ENCODE data around the gene APH1B.
A peak's percentile ranks its signal among the peaks of the same experiment; 100 is the strongest.

Gene APH1B

DNA sequence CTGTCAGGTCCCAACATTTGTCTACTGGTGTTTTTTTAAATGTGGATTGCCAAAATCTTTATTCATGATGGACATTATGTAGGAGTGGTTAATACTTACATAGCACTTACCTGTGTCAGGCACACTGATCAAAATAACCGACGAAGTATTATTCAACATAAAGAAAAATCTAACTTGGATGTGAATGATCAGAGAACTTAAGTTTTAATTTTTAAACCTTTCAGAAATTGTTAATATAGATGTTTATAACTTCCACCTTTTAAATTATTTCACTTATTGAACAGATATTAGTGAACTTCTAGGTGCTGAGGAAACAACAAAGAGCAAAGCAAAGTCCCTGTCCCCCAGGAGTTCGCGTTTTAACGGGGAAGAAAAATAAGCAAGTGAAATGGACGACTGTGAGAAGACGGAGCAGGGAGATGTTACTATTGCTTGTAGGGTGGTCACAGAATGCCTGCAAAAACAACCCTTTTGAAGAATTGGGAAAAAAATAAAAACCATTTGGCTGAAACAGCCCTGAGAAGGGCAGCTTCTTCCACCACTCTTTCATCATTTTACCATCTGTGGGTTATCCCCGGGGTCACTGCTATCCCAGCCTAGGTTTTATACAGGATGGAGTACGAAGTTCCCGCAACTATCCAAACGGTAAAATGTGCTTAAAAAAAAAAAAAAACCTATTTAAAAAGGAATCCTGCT is 915 bp upstream of the APH1B start:
- in situ Hi-C loops (cut with HindIII; ENCODE audit: low sequenced_read_pairs) = no loop called here
- peak overlapping the region; percentile 75 for H3K4me3 ChIP-seq (ENCODE audit: low read depth, low read length)
- DNase-seq (ENCODE audit: low read depth, low spot score) = no peak
- TF ChIP-seq, protein P1, sequence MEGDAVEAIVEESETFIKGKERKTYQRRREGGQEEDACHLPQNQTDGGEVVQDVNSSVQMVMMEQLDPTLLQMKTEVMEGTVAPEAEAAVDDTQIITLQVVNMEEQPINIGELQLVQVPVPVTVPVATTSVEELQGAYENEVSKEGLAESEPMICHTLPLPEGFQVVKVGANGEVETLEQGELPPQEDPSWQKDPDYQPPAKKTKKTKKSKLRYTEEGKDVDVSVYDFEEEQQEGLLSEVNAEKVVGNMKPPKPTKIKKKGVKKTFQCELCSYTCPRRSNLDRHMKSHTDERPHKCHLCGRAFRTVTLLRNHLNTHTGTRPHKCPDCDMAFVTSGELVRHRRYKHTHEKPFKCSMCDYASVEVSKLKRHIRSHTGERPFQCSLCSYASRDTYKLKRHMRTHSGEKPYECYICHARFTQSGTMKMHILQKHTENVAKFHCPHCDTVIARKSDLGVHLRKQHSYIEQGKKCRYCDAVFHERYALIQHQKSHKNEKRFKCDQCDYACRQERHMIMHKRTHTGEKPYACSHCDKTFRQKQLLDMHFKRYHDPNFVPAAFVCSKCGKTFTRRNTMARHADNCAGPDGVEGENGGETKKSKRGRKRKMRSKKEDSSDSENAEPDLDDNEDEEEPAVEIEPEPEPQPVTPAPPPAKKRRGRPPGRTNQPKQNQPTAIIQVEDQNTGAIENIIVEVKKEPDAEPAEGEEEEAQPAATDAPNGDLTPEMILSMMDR (IDR thresholded peaks at IDR 0.05; ENCODE audit: low read depth, low read length) = no peak

DNA sequence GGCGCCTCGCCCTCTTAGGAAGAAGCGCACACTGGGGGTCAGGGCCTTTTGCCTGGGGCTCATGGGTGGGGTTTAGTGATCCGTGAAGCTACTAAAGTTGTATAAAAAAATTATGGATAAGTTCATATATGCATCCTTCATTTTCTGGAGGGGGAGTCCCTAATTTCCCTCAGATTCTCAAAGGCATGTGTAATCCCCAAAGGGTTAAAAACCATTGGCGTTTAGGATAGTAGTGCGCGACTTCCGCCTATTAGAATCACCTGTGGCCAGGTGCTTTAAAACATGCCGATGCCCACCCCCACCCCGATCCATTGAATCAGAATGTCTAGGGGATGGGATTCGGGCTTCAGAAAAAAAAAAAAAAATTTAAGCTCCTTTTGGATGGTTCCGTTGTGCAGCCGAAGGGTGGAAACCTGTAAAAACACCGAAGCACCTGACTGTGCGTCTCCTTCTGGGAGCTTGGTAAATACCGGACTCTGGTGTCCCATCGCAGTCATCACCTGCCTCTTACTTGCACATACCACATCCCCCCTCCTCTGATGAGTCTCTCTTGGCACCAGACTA is 570 bp downstream of the APH1B start:
- TF ChIP-seq, protein P1 (IDR thresholded peaks at IDR 0.05; ENCODE audit: low read depth, low read length) = no peak
- no peak for DNase-seq (ENCODE audit: low read depth, low spot score)
- H3K4me3 ChIP-seq (ENCODE audit: low read depth, low read length) = peak overlapping the region; percentile 75
- in situ Hi-C loops (cut with HindIII; ENCODE audit: low sequenced_read_pairs) = no loop called here

DNA sequence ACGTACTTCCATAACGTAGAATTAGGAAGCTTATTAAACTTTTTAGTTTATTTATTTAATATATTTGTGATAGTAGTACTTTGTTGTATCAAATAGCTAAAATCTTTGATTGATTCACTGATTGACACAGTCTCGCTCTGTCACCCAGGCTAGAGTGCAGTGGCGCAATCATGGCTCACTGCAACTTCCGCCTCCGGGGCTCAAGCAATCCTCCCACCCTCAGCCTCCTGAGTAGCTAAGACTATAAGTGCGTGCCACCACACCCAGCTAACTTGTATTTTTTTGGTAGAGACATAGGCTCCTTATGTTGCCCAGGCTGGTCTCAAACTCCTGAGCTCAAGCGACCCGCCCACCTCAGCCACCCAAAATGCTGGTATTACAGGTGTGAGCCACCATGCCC is 5.7 kb downstream of the APH1B start:
- TF ChIP-seq, protein P1 (IDR thresholded peaks at IDR 0.05; ENCODE audit: low read depth, low read length) = no peak
- in situ Hi-C loops (cut with HindIII; ENCODE audit: low sequenced_read_pairs) = no loop called here
- DNase-seq (ENCODE audit: low read depth, low spot score) = no peak
- no peak overlapping the region for H3K4me3 ChIP-seq (ENCODE audit: low read depth, low read length)

DNA sequence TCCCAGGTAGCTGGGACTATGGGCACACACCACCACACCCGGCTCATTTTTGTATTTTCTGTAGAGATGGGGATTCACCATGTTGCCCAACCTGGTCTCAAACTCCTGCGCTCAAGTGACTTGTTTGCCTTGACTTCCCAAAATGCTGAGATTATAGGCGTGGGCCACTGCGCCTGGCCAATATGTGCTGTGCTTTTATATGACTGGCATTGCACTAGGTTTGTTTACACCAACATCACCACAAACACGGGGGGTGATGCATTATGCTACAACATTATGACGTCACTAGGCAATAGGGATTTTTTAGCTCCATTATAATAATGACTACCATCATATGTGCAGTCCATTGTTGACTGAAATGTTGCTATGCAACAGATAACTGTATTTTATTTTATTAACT is 6.9 kb downstream of the APH1B start:
- in situ Hi-C loops (cut with HindIII; ENCODE audit: low sequenced_read_pairs) = no loop called here
- no peak for DNase-seq (ENCODE audit: low read depth, low spot score)
- TF ChIP-seq, protein P1 (IDR thresholded peaks at IDR 0.05; ENCODE audit: low read depth, low read length) = no peak
- no peak overlapping the region for H3K4me3 ChIP-seq (ENCODE audit: low read depth, low read length)

DNA sequence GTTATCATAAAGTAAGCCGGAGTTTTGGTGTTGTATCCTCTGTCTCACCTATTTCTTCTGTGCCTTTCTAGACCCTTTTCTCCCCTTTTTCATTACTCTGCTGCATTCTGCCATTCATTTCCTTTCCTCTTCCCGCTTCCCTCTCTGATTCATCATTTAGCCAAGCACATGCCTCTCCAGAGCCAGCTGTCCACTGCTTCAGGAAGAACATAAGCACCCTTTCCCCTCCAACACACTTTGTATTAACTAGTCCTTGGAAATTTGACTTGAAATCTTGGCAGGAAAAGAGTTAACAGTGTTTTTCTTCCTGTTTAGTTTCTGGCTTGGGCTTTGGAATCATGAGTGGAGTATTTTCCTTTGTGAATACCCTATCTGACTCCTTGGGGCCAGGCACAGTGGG is 9.7 kb downstream of the APH1B start:
- TF ChIP-seq, protein P1 (IDR thresholded peaks at IDR 0.05; ENCODE audit: low read depth, low read length) = no peak
- DNase-seq (ENCODE audit: low read depth, low spot score) = no peak
- in situ Hi-C loops (cut with HindIII; ENCODE audit: low sequenced_read_pairs) = no loop called here
- no peak overlapping the region for H3K4me3 ChIP-seq (ENCODE audit: low read depth, low read length)

DNA sequence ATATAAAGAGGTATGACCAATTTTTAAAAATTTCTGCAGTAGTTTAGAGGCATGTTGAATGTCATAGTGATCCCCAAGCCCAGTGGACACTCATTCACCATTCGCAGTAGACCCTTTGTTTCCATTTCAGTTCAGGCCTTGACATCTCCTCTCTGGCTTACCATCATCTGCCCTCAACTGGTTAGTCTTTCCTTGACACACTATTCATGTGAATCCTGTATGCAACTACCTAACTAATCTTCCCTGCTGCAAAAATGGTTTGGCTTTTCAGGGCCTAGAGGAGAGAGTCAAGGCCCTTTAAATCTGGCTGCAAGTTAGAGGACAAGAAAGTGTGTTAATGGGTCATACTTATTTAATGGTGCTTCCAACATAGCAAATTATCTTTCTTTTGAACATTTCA is 10.9 kb downstream of the APH1B start:
- TF ChIP-seq, protein P1 (IDR thresholded peaks at IDR 0.05; ENCODE audit: low read depth, low read length) = no peak
- in situ Hi-C loops (cut with HindIII; ENCODE audit: low sequenced_read_pairs) = no loop called here
- no peak overlapping the region for H3K4me3 ChIP-seq (ENCODE audit: low read depth, low read length)
- no peak for DNase-seq (ENCODE audit: low read depth, low spot score)
